ENCODE measurements around the gene ZNF808.

The ZNF808 gene

DNA sequence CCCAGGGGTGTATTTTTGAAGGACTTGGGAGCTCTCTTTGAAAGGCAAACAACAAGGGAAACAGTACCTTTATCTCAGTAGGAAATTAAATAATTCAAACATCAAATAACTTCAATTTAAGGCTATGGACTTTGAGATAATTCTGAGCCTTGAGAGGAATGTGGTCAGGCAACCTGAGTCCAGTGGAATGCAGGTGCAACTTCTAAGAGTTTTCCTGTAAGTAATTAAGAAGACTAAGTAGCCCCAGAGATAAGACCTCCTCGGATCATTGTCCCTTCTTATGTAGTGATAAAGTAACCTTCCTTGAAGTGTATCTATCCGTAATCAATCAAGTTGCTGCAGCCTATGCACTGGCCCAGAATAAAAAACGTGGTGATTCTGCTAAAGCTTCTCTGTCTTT, 71.8 kb downstream of the ZNF808 start:
- TF ChIP-seq, protein P1, sequence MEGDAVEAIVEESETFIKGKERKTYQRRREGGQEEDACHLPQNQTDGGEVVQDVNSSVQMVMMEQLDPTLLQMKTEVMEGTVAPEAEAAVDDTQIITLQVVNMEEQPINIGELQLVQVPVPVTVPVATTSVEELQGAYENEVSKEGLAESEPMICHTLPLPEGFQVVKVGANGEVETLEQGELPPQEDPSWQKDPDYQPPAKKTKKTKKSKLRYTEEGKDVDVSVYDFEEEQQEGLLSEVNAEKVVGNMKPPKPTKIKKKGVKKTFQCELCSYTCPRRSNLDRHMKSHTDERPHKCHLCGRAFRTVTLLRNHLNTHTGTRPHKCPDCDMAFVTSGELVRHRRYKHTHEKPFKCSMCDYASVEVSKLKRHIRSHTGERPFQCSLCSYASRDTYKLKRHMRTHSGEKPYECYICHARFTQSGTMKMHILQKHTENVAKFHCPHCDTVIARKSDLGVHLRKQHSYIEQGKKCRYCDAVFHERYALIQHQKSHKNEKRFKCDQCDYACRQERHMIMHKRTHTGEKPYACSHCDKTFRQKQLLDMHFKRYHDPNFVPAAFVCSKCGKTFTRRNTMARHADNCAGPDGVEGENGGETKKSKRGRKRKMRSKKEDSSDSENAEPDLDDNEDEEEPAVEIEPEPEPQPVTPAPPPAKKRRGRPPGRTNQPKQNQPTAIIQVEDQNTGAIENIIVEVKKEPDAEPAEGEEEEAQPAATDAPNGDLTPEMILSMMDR (conservative IDR thresholded peaks at IDR 0.05; ENCODE audit: low read depth, low read length): no peak
- no peak overlapping the region for H3K4me3 ChIP-seq (ENCODE audit: low read depth, low read length)
- DNase-seq (ENCODE audit: low read depth): no peak

DNA sequence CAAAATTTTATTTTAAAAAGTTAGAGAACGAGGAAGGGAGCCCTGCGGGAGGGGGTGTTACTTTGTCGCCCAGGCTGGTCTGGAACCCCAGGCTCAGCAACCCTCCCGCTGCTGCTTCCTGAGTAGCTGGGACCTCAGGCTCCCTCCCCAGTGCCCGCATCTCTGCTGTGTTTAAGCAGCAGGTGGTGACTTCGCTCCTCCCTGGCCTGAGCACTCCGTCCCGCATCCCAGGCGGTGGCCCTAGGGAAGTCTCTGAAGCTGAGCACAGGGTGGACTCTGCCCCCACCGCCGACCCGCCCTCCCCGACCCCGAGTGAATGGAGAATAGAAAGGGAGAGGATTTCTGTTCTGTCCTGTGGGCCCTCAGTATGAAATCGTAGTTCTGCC, 73.2 kb downstream of the ZNF808 start:
- TF ChIP-seq, protein P1 (conservative IDR thresholded peaks at IDR 0.05; ENCODE audit: low read depth, low read length): no peak
- H3K4me3 ChIP-seq (ENCODE audit: low read depth, low read length): peak overlapping the region; percentile 69
- no peak for DNase-seq (ENCODE audit: low read depth)

DNA sequence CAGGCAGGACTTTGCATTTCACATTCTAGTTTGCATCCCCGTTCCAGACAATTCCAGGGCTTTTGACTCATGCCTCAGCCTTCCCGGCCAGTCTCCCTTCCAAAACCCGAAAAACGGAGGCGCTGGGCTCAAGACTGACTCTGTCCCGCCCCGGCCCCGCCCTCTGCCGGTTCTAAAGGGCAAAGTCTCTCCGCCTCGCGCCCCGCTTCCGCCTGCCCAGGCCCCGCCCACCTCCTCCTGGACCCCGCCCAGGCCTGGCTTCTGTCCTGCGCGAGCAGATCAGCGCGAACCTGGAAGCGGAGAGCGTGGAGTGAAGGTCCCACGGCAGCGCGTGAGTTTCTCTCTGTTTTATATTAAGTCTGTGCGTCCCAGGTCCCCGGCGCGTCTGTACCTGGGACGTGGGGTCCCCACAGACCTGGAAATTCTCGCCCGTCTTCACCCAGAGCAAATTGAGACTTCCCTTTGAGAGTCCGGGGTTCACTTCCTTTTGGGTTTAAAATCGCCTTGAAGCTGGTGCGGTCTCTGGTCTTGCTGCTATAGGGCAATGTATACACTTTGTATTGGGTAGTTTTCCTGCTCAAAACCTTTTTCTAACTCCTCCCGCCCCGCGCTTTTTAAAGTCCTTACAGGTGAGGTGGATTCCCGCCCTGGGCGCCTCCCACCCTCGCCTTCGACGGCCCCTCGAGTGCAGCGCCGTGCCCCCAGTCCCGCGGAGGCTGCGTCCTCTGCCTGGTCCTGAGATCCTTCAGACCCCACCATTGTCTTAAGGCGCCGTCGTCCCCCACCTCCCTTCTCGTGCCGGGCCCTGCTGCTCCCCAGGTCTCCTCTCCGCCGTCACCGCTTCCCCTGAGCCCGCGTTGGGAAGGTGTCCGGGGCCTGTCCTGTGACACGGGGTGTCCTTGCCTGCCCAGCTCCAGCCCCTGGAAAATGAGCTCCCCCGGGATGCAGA, 73.8 kb downstream of the ZNF808 start:
- TF ChIP-seq, protein P1 (conservative IDR thresholded peaks at IDR 0.05; ENCODE audit: low read depth, low read length): peak; percentile 51
- peak; percentile 85 for DNase-seq (ENCODE audit: low read depth)
- H3K4me3 ChIP-seq (ENCODE audit: low read depth, low read length): peak overlapping the region; percentile 69

DNA sequence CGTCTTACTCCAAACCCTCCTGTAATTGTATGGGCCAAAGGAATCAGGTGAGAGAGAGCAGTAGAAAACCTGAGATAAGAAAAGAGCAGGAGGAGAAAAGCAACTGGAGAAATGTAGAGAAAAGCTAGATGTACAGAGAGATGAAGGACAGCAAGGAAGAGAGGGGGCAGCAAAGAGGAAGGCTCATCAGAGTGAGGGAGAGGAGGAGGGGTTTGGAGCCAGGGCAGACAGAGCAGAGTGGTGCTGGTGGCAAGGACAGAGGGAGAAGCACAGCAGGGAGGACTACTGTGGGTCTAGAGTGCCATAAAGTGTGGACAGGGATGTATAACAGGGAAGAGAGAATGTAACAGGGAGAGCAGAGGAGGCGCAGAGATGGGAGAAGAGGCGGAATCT, 74.5 kb downstream of the ZNF808 start:
- peak overlapping the region; percentile 69 for H3K4me3 ChIP-seq (ENCODE audit: low read depth, low read length)
- peak; percentile 22 for DNase-seq (ENCODE audit: low read depth)
- TF ChIP-seq, protein P1 (conservative IDR thresholded peaks at IDR 0.05; ENCODE audit: low read depth, low read length): peak; percentile 37

DNA sequence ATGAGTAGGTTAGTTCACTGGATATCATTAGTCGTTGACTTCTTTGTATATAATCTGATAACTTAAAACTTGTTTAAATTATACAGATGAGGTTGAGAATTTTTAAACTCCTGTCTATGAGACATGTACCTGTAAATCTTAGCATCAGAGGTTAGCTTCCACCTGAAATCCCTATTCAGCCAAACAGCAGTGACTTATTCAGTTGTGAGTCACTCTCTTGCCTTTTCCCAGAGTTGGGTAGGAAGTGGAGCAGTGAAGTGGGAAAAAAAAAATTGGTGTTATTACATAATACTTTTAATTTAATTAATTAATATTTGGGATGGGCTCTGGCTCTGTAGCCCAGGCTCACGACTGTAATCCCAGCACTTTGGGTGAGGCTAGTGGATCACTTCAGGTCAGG, 75.5 kb downstream of the ZNF808 start:
- no peak for DNase-seq (ENCODE audit: low read depth)
- no peak overlapping the region for H3K4me3 ChIP-seq (ENCODE audit: low read depth, low read length)
- TF ChIP-seq, protein P1 (conservative IDR thresholded peaks at IDR 0.05; ENCODE audit: low read depth, low read length): no peak

DNA sequence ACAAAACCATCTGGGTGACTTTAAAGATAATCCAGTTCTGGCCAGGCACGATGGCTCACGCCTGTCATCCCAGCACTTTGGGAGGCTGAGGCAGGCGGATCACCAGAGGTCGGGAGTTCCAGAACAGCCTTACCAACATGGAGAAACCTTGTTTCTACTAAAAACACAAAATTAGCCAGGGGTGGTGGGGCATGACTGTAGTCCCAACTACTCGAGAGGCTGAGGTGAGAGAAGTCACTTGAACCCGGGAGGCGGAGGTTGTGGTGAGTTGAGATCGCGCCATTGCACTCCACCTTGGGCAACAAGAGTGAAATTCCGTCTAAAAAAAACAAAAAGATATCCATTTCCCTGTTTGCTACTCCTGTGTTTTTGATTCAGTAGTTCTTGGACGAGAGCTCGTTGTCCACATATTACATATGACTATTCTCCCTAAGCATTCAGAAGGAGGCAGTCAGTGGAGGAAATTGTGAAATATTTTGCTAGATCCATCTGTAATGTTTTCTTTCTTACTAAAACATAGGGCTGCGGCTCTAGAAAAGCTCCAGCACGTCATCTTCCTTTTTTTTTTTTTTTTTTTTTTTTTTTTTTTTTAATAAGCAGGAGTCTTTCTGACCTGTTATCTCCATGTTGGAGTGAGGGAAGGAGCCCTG, 76.2 kb downstream of the ZNF808 start:
- H3K4me3 ChIP-seq (ENCODE audit: low read depth, low read length): no peak overlapping the region
- TF ChIP-seq, protein P1 (conservative IDR thresholded peaks at IDR 0.05; ENCODE audit: low read depth, low read length): no peak
- peak; percentile 72 for DNase-seq (ENCODE audit: low read depth)
